HepG2 (cell line): ENCODE results near the gene JPT1. TPM values are rescaled to one million over a fixed set of nuclear protein-coding genes. Genes with fewer than 3 reads are reported as not detected.

Experiments
- FOXP4 ChIP-seq: sonication (generic); formaldehyde crosslinking; IDR thresholded peaks from 2 replicates; pipeline ENCODE4 v1.4.0; 2020; ENCODE audit warnings: missing genetic modification reagents
- GABPB1 ChIP-seq: IDR thresholded peaks from 2 replicates; pipeline ENCODE4 v1.6.1; 2016; ENCODE audit warnings: mild to moderate bottlenecking, missing genetic modification reagents, moderate library complexity, missing compliant biosample characterization
- KAT2B ChIP-seq: fragments of 150-350 bp; IDR thresholded peaks from 2 replicates; pipeline ENCODE4 v1.6.1; 2014; ENCODE audit warnings: low read depth, low read length, borderline replicate concordance
- MED1 ChIP-seq: sonication (generic); formaldehyde crosslinking; IDR thresholded peaks from 2 replicates; pipeline ENCODE4 v1.4.0; 2020; ENCODE audit warnings: missing genetic modification reagents
- NR2F1 ChIP-seq, 2 experiments: fragments of 450-650 bp in 1 of 2; formaldehyde crosslinking in 1 of 2; IDR thresholded peaks; 2 replicates each; pipeline versions ENCODE4 v1.5.0 to v1.6.1; 2016 to 2020; ENCODE audit warnings: mild to moderate bottlenecking in 1 of 2, missing compliant biosample characterization in 1 of 2, missing genetic modification reagents in 1 of 2, moderate library complexity in 1 of 2
- POLR2AphosphoS2 ChIP-seq: IDR thresholded peaks from 2 replicates; pipeline ENCODE4 v1.6.1; 2011; ENCODE audit warnings: low read depth, low read length, improper control_type of control experiment
- SIN3A ChIP-seq: IDR thresholded peaks from 2 replicates; pipeline ENCODE4 v1.6.1; 2011; ENCODE audit warnings: low read depth, mild to moderate bottlenecking, control low read depth, low read length, borderline replicate concordance
- SP1 ChIP-seq, 2 experiments: fragments of 450-650 bp in 1 of 2; sonication (generic) in 1 of 2; formaldehyde crosslinking in 1 of 2; IDR thresholded peaks; 2 replicates each; pipeline versions ENCODE4 v1.4.0 to v1.6.1; 2016 to 2020; ENCODE audit warnings: missing genetic modification reagents in 1 of 2
- SUZ12 ChIP-seq: fragments of 150-350 bp; IDR thresholded peaks from 2 replicates; pipeline ENCODE4 v1.6.1; 2014; ENCODE audit warnings: low read depth, low read length
- TAF1 ChIP-seq: sonication (generic); formaldehyde crosslinking; IDR thresholded peaks from 2 replicates; pipeline ENCODE4 v1.4.0; 2020; ENCODE audit warnings: missing genetic modification reagents
- ZBTB8A ChIP-seq: sonication (generic); formaldehyde crosslinking; IDR thresholded peaks from 2 replicates; pipeline ENCODE4 v1.4.0; 2020; ENCODE audit warnings: mild to moderate bottlenecking, low read depth, missing genetic modification reagents, borderline replicate concordance
- ZNF160 ChIP-seq: sonication (generic); formaldehyde crosslinking; IDR thresholded peaks from 2 replicates; pipeline ENCODE4 v1.8.0; 2022; ENCODE audit warnings: mild to moderate bottlenecking, inconsistent platforms, missing genetic modification reagents
- ZNF318 ChIP-seq: sonication (generic); formaldehyde crosslinking; IDR thresholded peaks from 2 replicates; pipeline ENCODE4 v1.4.0; 2020; ENCODE audit warnings: mild to moderate bottlenecking, missing genetic modification reagents
- ZNF691 ChIP-seq: sonication (generic); formaldehyde crosslinking; IDR thresholded peaks from 2 replicates; pipeline ENCODE4 v1.4.0; 2020; ENCODE audit warnings: missing genetic modification reagents, low read depth, mild to moderate bottlenecking, borderline replicate concordance
- polyA plus RNA-seq, 8 experiments: library from polyadenylated mRNA; depleted of rRNA in 3 of 8; stranded (reverse) in 7 of 8; unstranded in 1 of 8; fragments of >200 nt; fragmentation: Illumina TruSeq in 4 of 8; extraction: Trizol in 4 of 8; gene quantifications; 2 replicates each; pipeline versions ENCODE4 v1.2.1 to v1.2.3, GENCODE V29; 2011 to 2016; ENCODE audit warnings: low read depth in 4 of 8, missing spikeins in 1 of 8, mixed read lengths in 1 of 8; ENCODE audit not compliant: insufficient read depth in 1 of 8
- total RNA-seq, 5 experiments: library from RNA; depleted of rRNA; stranded (reverse); fragments of >200 nt; fragmentation: Illumina TruSeq; extraction: Trizol; gene quantifications; 2 replicates each; pipeline ENCODE4 v1.2.3, GENCODE V29; 2016; ENCODE audit warnings: low read depth in 1 of 5
- TF ChIP-seq, protein P1 (sequence below): sonication (generic); formaldehyde crosslinking; IDR thresholded peaks from 2 replicates; pipeline ENCODE4 v1.5.1; 2020; ENCODE audit warnings: missing genetic modification reagents, mild to moderate bottlenecking, borderline replicate concordance
- TF ChIP-seq, protein P2 (sequence below): fragments of 450-650 bp; IDR thresholded peaks from 2 replicates; pipeline ENCODE4 v1.6.1; 2017

JPT1 gene
- total and polyA plus RNA-seq, 2 of the 13 experiments (the other 11 are each of a cell fraction or from before 2014, with no cell fraction given), result 43.3 to 256 TPM

DNA sequence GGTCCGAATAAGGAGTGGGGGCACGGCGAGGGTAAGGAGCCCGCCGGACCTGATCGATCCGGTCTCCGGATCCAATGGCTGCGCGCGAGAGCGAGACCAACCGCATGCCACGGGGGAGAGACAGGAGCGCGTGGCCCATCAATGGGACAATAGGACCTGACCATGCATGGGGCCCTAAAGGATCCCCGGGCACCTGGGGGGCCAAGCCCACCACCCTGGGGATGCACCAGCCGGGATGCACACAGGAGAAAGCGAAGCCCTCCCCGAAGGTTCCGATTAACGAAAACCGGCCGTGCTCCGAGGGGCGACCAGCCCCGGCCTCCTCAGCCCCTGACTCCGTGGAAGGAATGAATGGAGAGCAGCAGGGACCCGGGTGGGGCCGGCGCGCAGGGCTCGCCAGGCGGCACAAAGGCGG is 525 bp downstream of the JPT1 start (continued):
- TF ChIP-seq ZNF318 (CRISPR knock-in tag) (no peak), ZBTB8A (no peak), GABPB1 (no peak), SP1 (IDR thresholded peaks at IDR 0.05) (no peak), SP1 (CRISPR knock-in tag; IDR thresholded peaks at IDR 0.05) (0 out of 2 replicates have a peak, but pooled peaks have one; percentile 12), NR2F1 (CRISPR knock-in tag; IDR thresholded peaks at IDR 0.05) (no peak), KAT2B (no peak), POLR2AphosphoS2 (no peak), TAF1 (CRISPR knock-in tag) (no peak), SUZ12 (no peak), FOXP4 (no peak), ZNF160 (CRISPR knock-in tag) (no peak), MED1 (CRISPR knock-in tag) (no peak), SIN3A (no peak), ZNF691 (CRISPR knock-in tag) (no peak)
- TF ChIP-seq, protein P1, sequence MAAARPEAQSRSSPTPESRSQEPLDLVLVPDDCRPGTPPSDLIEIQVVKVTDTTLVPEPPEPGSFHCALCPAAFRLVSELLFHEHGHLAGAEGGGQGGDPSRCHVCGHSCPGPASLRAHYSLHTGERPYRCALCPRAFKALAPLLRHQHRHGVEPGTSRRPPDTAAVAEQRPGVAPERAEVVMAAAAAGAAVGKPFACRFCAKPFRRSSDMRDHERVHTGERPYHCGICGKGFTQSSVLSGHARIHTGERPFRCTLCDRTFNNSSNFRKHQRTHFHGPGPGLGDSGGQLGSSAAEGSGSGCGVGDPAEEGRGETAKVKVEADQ (CRISPR knock-in tag), result 0 out of 2 replicates have a peak, but pooled peaks have one; percentile 10
- TF ChIP-seq, protein P2, sequence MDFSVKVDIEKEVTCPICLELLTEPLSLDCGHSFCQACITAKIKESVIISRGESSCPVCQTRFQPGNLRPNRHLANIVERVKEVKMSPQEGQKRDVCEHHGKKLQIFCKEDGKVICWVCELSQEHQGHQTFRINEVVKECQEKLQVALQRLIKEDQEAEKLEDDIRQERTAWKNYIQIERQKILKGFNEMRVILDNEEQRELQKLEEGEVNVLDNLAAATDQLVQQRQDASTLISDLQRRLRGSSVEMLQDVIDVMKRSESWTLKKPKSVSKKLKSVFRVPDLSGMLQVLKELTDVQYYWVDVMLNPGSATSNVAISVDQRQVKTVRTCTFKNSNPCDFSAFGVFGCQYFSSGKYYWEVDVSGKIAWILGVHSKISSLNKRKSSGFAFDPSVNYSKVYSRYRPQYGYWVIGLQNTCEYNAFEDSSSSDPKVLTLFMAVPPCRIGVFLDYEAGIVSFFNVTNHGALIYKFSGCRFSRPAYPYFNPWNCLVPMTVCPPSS, result no peak
